Left renal cortex interstitium (tissue), 4 donors: Measurements from ENCODE around the gene ZNF681. TPM values are rescaled to one million over a fixed set of nuclear protein-coding genes. Genes with fewer than 3 reads are reported as not detected.
"Not testable (repeated sequence)": the region's sequence is repeated elsewhere in the genome, so short reads cannot be mapped to it uniquely, and the experiment has no call there.

Experiments used
- DNase-seq, 4 donors: peaks; one replicate each; pipeline ENCODE4 v3.0.0-alpha.2; 2013; ENCODE audit warnings: low read depth in 4 of 4, low spot score in 2 of 4, missing footprints in 1 of 4
- polyA plus RNA-seq, 4 donors: library from polyadenylated mRNA; unstranded; fragments of 120-200 nt; gene quantifications; one replicate each; pipeline ENCODE4 v1.2.1, GENCODE V29; 2013; ENCODE audit not compliant: insufficient read length in 4 of 4

Gene ZNF681
- 1 to 10 TPM; 5.4 to 6.7 (median 6.3) TPM for polyA plus RNA-seq

GRCh38 chr19:23758187-23759074 is at the start of gene ZNF681:
ZNF681 (minus strand) TSS chr19:23758891; CDS start chr19:23758749, 142 bp downstream.
- DNase-seq = peak; percentile 74 to 89 (median 86)

- no peak for DNase-seq
These were observed 46.0 kb upstream of the ZNF681 start for GRCh38 chr19:23804676-23805075.

GRCh38 chr19:23802290-23802689 is 43.6 kb upstream of the ZNF681 start:
- no peak for DNase-seq

GRCh38 chr19:23801803-23802202 is 43.1 kb upstream of the ZNF681 start:
- DNase-seq = no peak

GRCh38 chr19:23800868-23801267 is 42.2 kb upstream of the ZNF681 start:
- DNase-seq = no peak

- no peak for DNase-seq
These were observed 41.6 kb upstream of the ZNF681 start for GRCh38 chr19:23800271-23800670.

GRCh38 chr19:23799321-23799720 is 40.6 kb upstream of the ZNF681 start:
- no peak for DNase-seq

- DNase-seq = no peak
These were observed 36.8 kb upstream of the ZNF681 start for GRCh38 chr19:23795462-23795861.

GRCh38 chr19:23792784-23793183 is 34.1 kb upstream of the ZNF681 start:
- no peak for DNase-seq

GRCh38 chr19:23790641-23791488 is 32.2 kb upstream of the ZNF681 start:
- DNase-seq = no peak

- no peak for DNase-seq
These were observed 30.6 kb upstream of the ZNF681 start for GRCh38 chr19:23789246-23789645.

- DNase-seq = no peak
These were observed 29.7 kb upstream of the ZNF681 start for GRCh38 chr19:23788411-23788810.

GRCh38 chr19:23787106-23787505 is 28.4 kb upstream of the ZNF681 start:
- no peak for DNase-seq

GRCh38 chr19:23785982-23786381 is 27.3 kb upstream of the ZNF681 start:
- no peak for DNase-seq

GRCh38 chr19:23784274-23784673 is 25.6 kb upstream of the ZNF681 start:
- DNase-seq = no peak

- DNase-seq = no peak
These were observed 24.9 kb upstream of the ZNF681 start for GRCh38 chr19:23783636-23784035.

- no peak for DNase-seq
These were observed 21.0 kb upstream of the ZNF681 start for GRCh38 chr19:23779645-23780044.

GRCh38 chr19:23778566-23778965 is 19.9 kb upstream of the ZNF681 start:
- no peak for DNase-seq

GRCh38 chr19:23778036-23778435 is 19.3 kb upstream of the ZNF681 start:
- DNase-seq = not testable (repeated sequence)

- no peak for DNase-seq
These were observed 18.5 kb upstream of the ZNF681 start for GRCh38 chr19:23777216-23777615.

GRCh38 chr19:23776507-23777205 is 18.0 kb upstream of the ZNF681 start:
- DNase-seq = no peak
